Stimulated activated CD8-positive, alpha-beta memory T cell treated with anti-CD3 and anti-CD28 coated beads, Interleukin-4, amount 100 ng/mL, for 4 hours (primary cell): ENCODE measurements around the gene SCGB2B2.
"Not testable (repeated sequence)": the region's sequence is repeated elsewhere in the genome, so short reads cannot be mapped to it uniquely, and the experiment has no call there.

ENCODE experiments used
- DNase-seq, 2 donors: peaks; one replicate each; pipeline ENCODE4 v3.0.0-alpha.2; 2020; ENCODE audit warnings: low read depth in 2 of 2, low spot score in 1 of 2

Gene SCGB2B2

DNA sequence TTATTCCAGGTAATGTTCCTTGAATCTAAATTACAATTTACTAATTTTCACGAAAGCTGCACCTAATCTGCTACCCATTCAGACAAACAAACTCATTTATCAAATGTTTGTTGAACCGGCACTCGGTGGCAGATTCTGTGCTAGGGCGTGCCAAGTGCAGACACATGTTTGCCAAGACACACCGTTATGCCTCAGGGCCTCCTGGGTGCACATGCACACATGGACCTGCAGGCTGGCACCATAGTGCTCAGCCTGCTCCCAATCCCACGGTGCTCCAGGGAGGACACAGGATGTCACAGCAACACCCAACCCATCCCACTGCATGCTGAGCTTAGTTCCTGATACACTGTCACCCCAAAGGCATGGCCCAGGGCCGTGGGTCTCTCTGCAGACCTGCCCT lies 7.7 kb downstream of the SCGB2B2 start:
- no peak for DNase-seq

DNA sequence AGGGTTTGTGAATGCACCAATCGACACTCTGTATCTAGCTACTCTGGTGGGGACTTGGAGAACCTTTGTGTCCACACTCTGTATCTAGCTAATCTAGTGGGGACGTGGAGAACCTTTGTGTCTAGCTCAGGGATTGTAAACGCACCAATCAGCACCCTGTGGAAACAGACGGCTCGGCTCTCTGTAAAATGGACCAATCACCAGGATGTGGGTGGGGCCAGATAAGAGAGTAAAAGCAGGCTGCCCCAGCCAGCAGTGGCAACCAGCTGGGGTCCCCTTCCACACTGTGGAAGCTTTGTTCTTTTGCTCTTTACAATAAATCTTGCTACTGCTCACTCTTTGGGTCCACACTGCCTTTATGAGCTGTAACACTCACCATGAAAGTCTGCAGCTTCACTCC lies 8.3 kb downstream of the SCGB2B2 start:
- DNase-seq: not testable (repeated sequence)

DNA sequence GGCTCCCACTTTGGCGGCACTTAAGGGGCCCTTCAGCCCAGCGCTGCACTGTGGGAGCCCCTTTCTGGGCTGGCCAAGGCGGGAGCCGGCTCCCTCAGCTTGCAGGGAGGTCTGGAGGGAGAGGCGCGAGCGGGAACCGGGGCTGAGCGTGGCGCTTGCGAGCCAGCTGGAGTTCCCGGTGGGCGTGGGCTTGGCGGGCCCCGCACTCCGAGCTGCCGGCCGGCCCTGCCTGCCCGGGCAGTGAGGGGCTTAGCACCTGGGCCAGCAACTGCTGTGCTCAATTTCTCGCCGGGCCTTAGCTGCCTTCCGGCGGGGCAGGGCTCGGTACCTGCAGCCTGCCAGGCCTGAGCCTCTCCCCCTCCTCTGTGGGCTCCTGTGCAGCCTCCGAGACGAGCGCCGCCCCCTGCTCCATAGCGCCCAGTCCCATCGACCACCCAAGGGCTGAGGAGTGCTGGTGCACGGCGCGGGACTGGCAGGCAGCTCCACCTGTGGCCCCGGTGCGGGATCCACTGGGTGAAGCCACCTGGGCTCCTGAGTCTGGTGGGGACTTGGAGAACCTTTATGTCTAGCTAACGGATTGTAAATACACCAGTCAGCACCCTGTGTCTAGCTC lies 8.8 kb downstream of the SCGB2B2 start:
- DNase-seq: not testable (repeated sequence)

DNA sequence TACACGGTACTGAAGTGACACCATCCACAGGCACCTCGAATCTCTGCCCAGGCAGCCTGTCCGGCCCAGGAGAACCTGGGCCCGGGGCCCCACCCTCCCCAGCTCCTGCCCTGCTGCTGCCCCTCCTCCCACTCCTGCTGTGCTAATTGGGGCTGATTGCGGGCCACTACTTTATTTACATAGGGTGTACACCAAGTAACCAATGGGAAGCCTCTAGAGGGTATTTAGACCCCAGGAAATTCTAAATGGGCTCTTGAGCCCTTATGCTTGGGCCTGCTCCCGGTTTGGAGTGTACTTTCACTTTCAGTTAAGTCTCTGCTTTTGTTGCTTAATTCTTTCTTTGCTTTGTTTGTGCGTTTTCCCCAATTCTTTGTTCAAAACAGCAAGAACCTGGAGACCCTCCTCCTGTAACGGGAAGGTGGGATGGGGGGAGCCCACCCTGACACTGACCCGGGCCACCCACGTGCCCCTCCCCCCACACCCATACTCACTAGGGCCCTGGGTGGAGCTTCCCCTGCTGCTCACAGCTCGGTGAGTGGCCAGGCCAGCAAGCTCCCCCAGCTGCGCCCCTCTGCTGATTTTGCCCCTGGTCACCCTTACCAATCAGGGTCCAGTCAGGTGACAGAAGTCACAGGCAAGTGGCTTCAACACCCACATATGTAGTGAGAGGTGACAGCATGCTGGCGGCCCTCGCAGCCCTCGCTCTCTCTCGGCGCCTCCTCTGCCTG lies 9.4 kb downstream of the SCGB2B2 start:
- DNase-seq: no peak

DNA sequence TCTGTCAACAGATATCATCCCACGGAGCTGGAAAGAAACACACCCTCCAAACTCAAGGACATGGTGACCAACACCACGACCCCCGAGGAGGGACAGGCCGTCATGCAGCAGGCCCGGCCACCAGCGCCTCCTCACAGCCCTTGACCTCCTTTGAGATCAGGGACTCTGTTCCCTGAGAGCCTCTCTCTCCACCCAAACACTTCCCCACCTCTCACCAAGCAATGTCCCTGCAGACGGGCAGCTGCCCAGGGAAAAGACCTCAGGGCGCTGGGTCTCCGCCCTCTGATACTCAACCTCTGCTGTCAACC lies 10.0 kb downstream of the SCGB2B2 start:
- DNase-seq: no peak

DNA sequence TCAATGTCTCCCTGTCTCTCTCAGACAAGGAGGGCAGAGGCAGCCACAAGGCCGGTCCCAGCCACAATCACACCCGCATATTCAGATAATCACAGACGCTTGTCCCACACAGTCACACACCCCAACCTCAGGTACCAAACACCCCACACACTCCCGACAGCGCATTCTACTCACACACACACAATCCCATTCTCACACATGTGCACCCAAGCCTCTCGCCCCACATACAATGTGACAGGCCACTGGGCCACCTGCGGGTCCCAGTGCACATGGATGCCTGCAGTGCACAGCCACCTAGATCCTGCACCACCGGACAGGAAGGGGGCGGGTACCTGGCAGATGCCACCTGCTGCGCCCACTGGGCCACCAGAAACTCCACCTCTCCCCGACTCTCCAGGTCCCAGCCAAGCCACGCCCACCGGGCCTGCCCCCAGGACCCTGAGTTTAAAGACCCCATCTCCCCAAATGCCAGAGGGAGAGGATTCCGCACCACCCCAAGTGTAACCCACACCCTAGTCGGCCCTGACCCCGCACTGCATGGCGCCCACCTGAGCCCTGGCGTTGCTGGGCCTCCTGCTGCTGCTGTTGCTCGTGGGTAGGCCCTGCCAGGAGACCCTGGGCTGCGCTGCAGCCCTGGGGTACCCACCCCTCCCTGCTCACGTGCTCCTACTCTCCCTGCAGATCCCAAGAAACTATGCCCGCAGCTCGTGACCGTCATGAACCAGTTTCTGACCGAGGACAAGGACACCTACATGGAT lies 10.6 kb downstream of the SCGB2B2 start:
- no peak for DNase-seq

DNA sequence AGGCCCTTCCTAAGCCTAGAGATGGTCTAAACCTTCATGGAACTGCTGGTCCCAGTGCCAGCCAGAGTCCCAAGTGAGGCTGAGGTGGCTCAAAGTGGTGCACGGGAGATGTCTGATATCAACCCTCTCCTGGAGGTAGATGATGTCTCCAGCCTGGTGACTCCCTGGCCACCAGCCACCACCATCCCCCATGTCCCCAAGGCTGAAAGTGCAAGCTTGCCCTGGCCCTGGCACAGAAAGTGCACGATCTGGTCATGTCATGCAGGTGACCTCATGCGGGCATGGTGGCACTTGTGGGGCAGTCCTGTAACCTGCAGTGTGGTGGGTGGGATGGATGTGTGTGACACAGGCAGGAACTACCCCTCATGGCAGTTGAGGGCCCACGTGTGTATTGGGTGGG lies 11.7 kb downstream of the SCGB2B2 start:
- DNase-seq: not testable (repeated sequence)

DNA sequence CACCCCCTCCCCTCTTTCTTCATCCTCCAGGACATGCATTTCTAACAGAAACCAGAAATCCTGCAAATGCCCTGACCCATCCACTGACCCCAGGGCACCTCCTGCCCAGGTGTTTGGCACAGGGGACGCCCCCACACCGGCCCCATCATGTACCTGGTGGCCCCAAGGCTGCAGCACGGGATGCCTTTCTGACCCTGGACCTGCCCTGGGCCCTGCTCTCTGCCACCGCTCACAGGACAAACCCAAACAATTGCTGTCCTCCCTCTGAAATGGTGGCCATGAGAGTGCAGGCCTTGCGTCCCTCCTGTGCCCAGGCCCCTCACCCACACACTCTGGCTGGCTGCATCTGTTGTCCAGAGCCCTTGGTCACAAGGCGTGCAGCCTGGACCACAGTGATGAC lies 12.1 kb downstream of the SCGB2B2 start:
- no peak for DNase-seq

DNA sequence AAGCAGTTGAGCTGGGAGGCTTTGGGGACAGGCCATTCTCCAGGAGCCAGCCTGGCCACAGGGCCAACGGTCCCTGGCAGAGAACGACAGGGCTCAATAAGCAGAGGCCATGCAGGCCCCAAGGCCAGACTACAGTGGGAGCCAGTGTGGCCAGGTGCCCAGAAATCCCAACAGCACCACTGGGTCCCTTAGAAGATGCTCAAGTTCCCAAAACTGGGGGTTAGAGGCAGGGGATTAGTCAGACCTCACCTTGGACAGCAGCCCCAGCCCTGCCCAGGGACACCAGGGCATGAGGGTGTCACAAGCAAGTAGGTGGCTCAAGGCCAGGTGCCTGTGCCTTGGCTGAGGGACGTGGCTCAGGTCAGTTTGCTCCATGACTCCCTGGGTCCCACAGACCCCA lies 12.8 kb downstream of the SCGB2B2 start:
- DNase-seq: no peak

DNA sequence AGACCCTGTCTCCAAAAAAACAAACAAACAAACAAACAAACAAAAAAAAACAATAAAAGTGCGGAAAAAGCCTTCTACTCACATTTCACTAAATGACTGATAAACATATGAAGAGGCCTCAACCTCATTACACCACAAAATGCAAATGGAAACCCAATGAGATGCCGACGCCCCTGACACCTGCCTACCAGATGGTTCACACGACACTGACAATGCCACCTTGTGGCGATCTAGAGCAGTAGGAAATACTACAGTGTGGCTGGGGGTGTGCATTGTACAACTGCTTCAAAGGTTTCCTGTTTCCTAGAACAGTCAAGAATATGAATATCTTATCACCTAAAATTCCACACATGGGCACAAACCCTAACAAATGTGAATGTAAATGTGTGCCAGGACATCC lies 14.0 kb downstream of the SCGB2B2 start:
- DNase-seq: peak in 1 of 2 donors; percentile 12

DNA sequence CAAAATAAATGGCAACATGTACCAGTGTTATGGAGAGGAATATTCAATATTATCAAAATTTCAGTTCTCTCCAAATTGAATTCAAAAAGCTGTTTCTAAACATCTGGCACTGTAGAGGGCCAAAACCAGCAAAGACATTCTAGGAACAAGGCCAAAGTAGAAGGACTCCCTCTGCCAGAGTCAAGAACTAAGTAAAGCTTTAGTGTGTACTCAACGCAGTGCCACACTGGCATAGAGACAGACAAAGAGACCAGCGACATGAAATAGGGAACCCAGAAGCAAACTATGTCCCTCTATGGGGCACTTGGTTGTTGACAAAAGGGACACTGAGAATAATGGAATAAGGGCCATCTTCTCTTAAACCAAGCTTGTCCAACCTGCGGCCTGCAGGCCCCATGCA lies 15.6 kb downstream of the SCGB2B2 start:
- no peak for DNase-seq

DNA sequence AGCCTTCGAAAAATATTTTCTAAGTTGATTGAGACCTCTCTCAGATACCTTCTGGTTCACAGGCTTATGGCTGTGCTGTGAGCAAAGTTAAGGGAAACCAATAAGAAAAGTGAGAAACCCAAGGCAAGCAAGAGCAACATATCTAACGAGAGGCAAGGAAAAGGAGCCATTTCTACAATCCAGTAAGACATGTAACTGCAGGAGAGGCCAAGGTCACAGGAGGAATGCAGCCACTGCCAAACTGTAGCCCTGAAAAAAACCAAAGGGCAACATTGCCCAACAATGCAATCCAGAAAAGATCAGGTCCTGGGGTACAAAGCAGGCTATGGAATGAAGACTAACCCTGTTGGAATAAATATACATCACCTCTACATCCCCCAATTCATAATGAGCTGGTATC lies 21.3 kb downstream of the SCGB2B2 start:
- DNase-seq: no peak

DNA sequence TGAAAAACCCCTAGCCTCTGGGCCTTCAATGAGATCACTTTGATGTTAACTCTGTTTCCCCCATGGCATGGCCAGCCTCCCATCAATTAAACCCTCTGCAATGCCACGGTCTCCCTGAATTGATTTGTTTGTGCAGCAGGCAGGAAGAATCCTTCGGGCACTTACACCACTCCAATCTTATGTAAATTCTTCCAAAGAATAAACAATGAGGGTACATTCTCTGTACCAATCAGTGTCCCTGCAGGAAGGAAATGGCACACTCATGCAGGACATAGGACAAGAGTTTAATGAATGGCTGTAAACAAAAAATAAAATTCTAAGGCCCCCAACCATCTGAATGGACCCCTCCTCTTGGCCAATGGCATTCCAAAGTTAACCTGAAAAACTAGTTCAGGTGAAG lies 22.2 kb downstream of the SCGB2B2 start:
- DNase-seq: no peak

DNA sequence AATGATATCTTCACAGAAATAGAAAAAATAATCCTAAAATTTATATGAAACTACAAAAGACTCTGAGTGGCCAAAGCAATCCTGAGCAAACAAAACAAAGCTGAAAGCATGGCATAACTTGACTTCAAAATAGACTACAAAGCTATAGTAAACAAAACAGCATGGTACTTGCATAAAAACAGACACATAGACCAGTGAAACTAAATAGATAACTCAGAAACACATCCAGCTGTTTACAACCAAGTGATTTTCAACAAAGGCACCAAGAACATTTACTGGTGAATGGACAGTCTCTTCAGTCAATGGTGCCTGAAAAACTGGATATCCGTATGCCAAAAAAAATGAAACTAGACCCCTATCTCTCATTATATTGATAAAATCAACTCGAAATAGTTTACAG lies 25.2 kb downstream of the SCGB2B2 start:
- no peak for DNase-seq

DNA sequence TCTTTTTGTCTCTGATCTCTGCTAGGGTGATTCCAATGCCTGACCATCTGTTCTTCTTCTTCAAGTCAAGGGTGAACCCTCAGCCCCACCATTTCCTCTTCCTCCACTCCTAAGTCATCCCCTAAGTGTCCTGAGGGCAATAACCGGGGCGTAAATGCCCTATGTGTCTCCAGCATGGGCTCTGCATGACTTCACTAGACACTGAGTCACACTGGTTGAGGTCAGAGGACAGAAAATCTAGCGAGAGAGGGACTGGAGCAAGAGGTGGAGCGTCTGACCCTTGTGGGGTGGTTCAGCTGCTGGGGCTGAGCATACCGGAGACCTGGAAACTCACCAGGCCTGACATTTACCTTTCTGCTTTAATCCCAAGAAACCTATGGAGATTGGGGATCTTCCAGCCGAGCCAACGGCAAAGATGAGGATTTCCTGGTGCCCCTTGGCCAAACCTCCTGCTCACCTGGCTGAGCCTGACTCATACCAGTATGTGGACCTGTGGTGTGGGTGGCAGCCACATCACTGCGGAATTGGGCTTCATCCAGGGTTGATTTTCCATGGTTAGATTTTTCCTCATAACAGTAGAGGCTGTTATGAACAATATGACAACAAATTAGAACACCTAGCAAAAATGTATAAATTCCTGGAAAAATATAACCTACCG lies 26.9 kb downstream of the SCGB2B2 start:
- DNase-seq: no peak

DNA sequence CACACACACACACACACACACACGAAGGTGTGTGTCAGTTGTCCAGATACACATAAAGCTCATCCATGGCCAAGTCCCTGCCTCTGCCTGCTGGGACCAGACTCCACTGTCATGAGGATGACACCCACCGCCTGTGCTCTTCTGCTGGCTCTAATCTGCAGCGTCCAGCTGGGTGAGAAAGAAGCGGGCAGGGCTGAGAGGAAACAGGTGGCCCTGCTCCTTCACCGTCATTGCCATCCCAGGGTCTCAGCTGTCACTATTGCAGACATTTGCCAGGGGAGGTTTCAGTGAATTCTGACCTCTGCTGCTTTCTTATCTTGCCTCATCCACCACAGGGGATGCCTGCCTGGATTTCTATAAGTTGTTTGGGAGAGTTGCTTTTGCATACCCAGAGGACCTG lies 31.4 kb downstream of the SCGB2B2 start:
- DNase-seq: no peak

DNA sequence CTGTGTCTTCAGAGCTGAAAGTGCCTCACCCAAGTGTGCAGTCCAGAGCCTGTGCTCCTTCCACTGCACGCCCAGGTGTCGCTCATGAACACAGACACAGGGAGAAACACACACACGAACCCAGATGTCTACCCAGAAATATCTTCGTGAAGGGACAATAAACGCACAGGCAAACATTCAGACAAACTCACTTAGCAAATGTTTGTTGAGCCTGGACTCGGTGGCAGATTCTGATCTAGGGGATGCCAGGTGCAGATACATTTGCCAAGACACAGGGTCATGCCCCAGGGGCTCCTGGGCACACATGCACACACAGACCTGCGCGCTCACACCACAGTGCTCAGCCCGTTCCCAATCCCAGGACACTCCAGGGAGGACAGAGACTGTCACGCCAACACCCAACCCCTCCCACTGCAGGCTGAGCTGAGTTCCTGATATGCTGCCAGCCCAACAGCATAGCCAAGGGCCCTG lies 31.9 kb downstream of the SCGB2B2 start:
- DNase-seq: no peak

DNA sequence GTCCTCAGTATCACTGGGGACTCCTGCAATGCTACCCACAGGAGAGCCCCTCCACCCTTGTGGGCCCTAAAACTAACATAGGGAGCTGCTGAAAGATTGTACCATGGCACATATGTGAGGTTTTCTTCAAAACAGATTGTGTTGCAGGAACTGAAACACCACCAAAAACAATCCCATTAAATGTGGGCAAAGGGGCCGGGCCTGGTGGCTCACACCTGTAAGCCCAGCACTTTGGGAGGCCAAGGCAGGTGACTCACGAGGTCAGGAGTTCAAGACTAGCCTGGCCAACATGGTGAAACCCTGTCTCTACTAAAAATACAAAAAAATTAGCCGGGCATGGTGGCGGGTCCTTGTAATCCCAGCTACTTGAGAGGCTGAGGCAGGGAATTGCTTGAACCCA lies 34.7 kb downstream of the SCGB2B2 start:
- no peak for DNase-seq

DNA sequence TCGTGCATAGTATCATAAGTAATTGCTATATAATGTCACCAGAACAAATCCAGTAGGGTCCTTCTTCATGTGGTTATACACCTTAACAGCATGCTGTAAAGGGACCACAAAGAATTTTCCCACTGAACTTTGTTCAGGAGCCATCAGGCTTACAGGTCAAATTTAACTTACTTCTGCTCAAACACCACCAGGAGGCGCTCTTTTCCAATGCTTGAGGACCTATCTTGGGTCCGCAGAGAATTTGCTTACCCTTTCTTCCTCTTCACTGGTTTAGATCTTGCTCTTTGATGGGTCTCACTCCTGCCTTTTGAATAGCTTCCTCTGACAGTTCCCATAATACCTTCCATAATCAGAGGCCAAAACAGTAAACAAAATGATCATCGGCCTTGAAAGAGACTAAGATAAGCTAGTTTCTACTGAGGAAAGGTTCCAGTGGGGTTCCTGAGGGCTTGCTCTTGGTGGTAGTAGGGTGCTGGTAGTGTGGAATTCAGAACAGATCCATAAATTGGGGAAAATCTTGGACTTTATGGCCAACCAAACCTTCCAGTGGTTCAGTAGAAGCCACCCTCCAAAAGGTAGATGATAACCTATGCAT lies 37.4 kb downstream of the SCGB2B2 start:
- DNase-seq: peak in 1 of 2 donors; percentile 59

DNA sequence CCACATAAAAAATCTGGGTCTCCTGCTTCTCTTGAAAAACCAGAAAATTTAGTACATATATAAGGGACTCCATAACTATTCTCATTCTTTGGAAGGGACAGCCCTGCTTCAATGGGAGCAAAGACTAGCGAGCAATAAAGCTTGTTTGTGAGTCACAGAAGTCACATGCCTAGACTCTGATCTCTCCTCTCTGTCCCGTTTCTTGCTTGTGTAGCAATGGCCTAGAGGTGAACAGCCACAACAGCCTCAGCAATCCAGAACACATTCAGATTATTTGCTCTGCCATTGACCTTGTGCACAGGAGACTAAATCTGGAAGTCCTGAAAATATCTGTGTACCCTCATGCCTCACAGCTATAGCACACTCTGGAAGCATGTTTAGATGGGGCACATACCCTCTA lies 43.2 kb downstream of the SCGB2B2 start:
- no peak for DNase-seq
